Prostate gland (tissue), 2 donors: Measurements from ENCODE around the gene CFAP43. TPM values are rescaled to one million over a fixed set of nuclear protein-coding genes. Genes with fewer than 3 reads are reported as not detected.

Experiments
- DNase-seq: peaks from one replicate; pipeline ENCODE4 v3.0.0-alpha.2; 2019; ENCODE audit warnings: low spot score
- H3K27ac ChIP-seq, 2 donors: fragments of 200-600 bp; sonication (generic); 2 replicates each; pipeline ENCODE4 v1.5.1; 2017 to 2019
- H3K27me3 ChIP-seq: fragments of 200-600 bp; sonication (generic); replicated peaks from 2 replicates; pipeline ENCODE4 v1.5.1; 2019; ENCODE audit not compliant: insufficient read depth
- H3K36me3 ChIP-seq, 2 donors: fragments of 200-600 bp; sonication (generic); 1 replicate in 1 of 2; 2 replicates in 1 of 2; pipeline versions ENCODE4 v1.5.1 to v1.8.1; 2017 to 2019
- H3K4me1 ChIP-seq: fragments of 200-600 bp; sonication (generic); replicated peaks from 2 replicates; pipeline ENCODE4 v1.5.1; 2019
- H3K4me3 ChIP-seq, 2 donors: fragments of 200-600 bp; sonication (generic); 2 replicates each; pipeline ENCODE4 v1.5.1; 2017 to 2019
- H3K9me3 ChIP-seq: fragments of 200-600 bp; sonication (generic); 2 replicates; pipeline ENCODE4 v1.5.1; 2017
- CTCF ChIP-seq, 4 experiments: fragments of 200-600 bp in 2 of 4; fragments of 450-650 bp in 2 of 4; sonication (generic) in 2 of 4; IDR thresholded peaks; 1 replicate in 3 of 4; 2 replicates in 1 of 4; pipeline ENCODE4 v1.5.1; 2016 to 2019; ENCODE audit warnings: antibody characterized with exemption in 4 of 4, mild to moderate bottlenecking in 2 of 4, moderate library complexity in 2 of 4
- POLR2A ChIP-seq: fragments of 450-650 bp; IDR thresholded peaks from one replicate; pipeline ENCODE4 v1.6.1; 2016; ENCODE audit warnings: antibody characterized with exemption, mild to moderate bottlenecking
- POLR2AphosphoS5 ChIP-seq: sonication (generic); formaldehyde crosslinking; IDR thresholded peaks from one replicate; pipeline ENCODE4 v1.6.1; 2017; ENCODE audit warnings: antibody characterized with exemption
- WGBS: methylation state at CpG from one replicate; pipeline ENCODE4 v1.1.5; 2018; 5-methylcytosine and 5-hydroxymethylcytosine counted together
- intact Hi-C: fragments of 100-400 bp; cut with DNase I; formaldehyde crosslinking; loops from one replicate; pipeline ENCODE4 v1.14.2; 2022
- microRNA counts, 2 donors: library from miRNA; unstranded; fragments of <30 nt; microRNA quantifications; one replicate each; lab custom pipeline; 2016 to 2017
- microRNA-seq: library from miRNA; unstranded; fragments of <30 nt; microRNA quantifications from one replicate; pipeline ENCODE4, GENCODE V29; 2016
- small RNA-seq, 2 donors: library from RNA; depleted of rRNA; stranded (forward); fragments of <200 nt; gene quantifications; one replicate each; pipeline ENCODE3, GENCODE V24; 2016
- total RNA-seq, 2 donors: library from RNA; depleted of rRNA; stranded (reverse); fragments of >200 nt; gene quantifications; one replicate each; pipeline ENCODE4 v1.1.0, GENCODE V29; 2016

CFAP43 gene
- total RNA-seq, 2 donors from 2014 or later, result 2.4 to 6.9 TPM

GRCh38 chr10:104084482-104085142 lies 147.6 kb downstream of the CFAP43 start:
- 50% methylated on average over 5 of the region's 5 CpGs for WGBS

GRCh38 chr10:104081998-104082397 lies 150.2 kb downstream of the CFAP43 start:
- Histone ChIP-seq H3K9me3 (no peaks in the 10 kb centered on the region), H3K36me3 (no peaks in the 10 kb centered on the region), H3K4me1 (no peaks in the 10 kb centered on the region), H3K27me3 (no peaks in the 10 kb centered on the region), H3K27ac (no peak overlapping the region), H3K4me3 (no peak overlapping the region)
- TF ChIP-seq POLR2A (no peak), POLR2AphosphoS5 (no peak), CTCF (IDR thresholded peaks at IDR 0.05) (no peak)
- DNase-seq, result no peak
- 34% methylated on average over 5 of the region's 5 CpGs for WGBS
- intact Hi-C loops, result no loop called here

More at GRCh38 chr10:104084482-104085142, 147.6 kb downstream of the CFAP43 start:
- no peaks in the 10 kb centered on the region for H3K9me3 ChIP-seq
- H3K4me1 ChIP-seq, result no peaks in the 10 kb centered on the region
- no peaks in the 10 kb centered on the region for H3K36me3 ChIP-seq
- H3K27me3 ChIP-seq, result no peaks in the 10 kb centered on the region
- no peak for DNase-seq
- TF ChIP-seq POLR2A (no peak), POLR2AphosphoS5 (no peak), CTCF (IDR thresholded peaks at IDR 0.05) (no peak)
- H3K27ac ChIP-seq, result peak overlapping the region in 1 of 2 donors; percentile 16
- intact Hi-C loops, result no loop called here
- no peak overlapping the region for H3K4me3 ChIP-seq

- Histone ChIP-seq H3K27me3 (no peaks in the 10 kb centered on the region), H3K4me1 (no peaks in the 10 kb centered on the region), H3K9me3 (no peaks in the 10 kb centered on the region), H3K4me3 (no peak overlapping the region), H3K36me3 (no peaks in the 10 kb centered on the region), H3K27ac (no peak overlapping the region)
- WGBS, result 32% methylated on average over 1 of the region's 1 CpG
- no peak for DNase-seq
- TF ChIP-seq CTCF (IDR thresholded peaks at IDR 0.05) (peak in 1 of 4 experiments; percentile 30), POLR2AphosphoS5 (no peak)
- intact Hi-C loops, result no loop called here
Observed at GRCh38 chr10:104080762-104081161, 151.4 kb downstream of the CFAP43 start.

MicroRNAs encoded within 50 kb of the gene (microRNA counts, 767-probe panel; counts per million panel counts)
- 431 to 2,335 counts per million in 2 donors for microRNA hsa-miR-609 (lab: Ali Mortazavi, UCI)

Small RNAs within 50 kb of the gene (microRNA-seq; reads per million reads assigned to microRNA genes)
- gene MIR4482 (not detected), gene MIR609 (not detected)

Small RNAs within 50 kb of the gene (small RNA-seq; reads per million reads assigned to genes)
- 0.09 to 0.10 reads per million in 2 donors for gene MIR4482
- 0 reads per million in 2 donors for gene MIR609

Other genes starting within 250 kb of the CFAP43 start
- 10 to 100 TPM; 19.1 to 47.6 TPM for gene COL17A1, start 146.5 kb downstream of the CFAP43 start, total RNA-seq
- 10 to 100 TPM in 1 of 2 donors, 1 to 10 TPM in 1; 8.1 to 16.3 TPM for gene SFR1, start 110.2 kb downstream of the CFAP43 start, total RNA-seq
- 10 to 100 TPM; 46.8 to 91.8 TPM for gene GSTO1, start 22.5 kb upstream of the CFAP43 start, total RNA-seq
- 10 to 100 TPM; 18.1 to 37.3 TPM for gene GSTO2, start 36.8 kb upstream of the CFAP43 start, total RNA-seq
- gene ITPRIP, start 106.1 kb upstream of the CFAP43 start, total RNA-seq, result 10 to 100 TPM; 12.5 to 35.8 TPM
- gene CFAP58, start 121.5 kb upstream of the CFAP43 start, total RNA-seq, result 1 to 10 TPM in 1 of 2 donors, under 1 TPM in 1; 0.05 to 1.9 TPM